Caco-2 (cell line): ENCODE results near the gene AUTS2. TPM values are rescaled to one million over a fixed set of nuclear protein-coding genes. Genes with fewer than 3 reads are reported as not detected.

Experiments used
- BruUV-seq: library from RNA; stranded (reverse); fragments of 400-500 nt; replicated peaks from 2 replicates; lab custom pipeline; 2021; lab: Mats Ljungman, UMichigan
- CTCF ChIA-PET: fragments of 300-600 bp; sonication (Branson Sonifier 250); formaldehyde crosslinking; loops from one replicate; lab custom pipeline; 2022; ENCODE audit warnings: antibody characterized with exemption; lab: Charles Lee
- POLR2A ChIA-PET: fragments of 300-600 bp; sonication (Branson Sonifier 250); formaldehyde crosslinking; loops from one replicate; lab custom pipeline; 2022; ENCODE audit warnings: antibody characterized with exemption; lab: Charles Lee
- DNase-seq, 2 experiments: peaks; one replicate each; pipeline versions ENCODE4 v3.0.0 to v3.0.0-alpha.2; 2020 to 2022
- H3K27me3 ChIP-seq: replicated peaks from 2 replicates; pipeline ENCODE4 v1.6.0; 2011; ENCODE audit warnings: low read length; ENCODE audit not compliant: control insufficient read depth, insufficient read depth
- H3K36me3 ChIP-seq: 2 replicates; pipeline ENCODE4 v1.5.1; 2011; ENCODE audit warnings: low read length; ENCODE audit not compliant: control insufficient read depth, insufficient read depth
- H3K4me1 ChIP-seq: fragments of 250-450 bp; sonication (Bioruptor Pico); 2 replicates; pipeline ENCODE4 v1.5.1; 2020; ENCODE audit warnings: mild to moderate bottlenecking
- H3K4me3 ChIP-seq: 2 replicates; pipeline ENCODE4 v1.5.1; 2011; ENCODE audit warnings: low read depth, mild to moderate bottlenecking, control low read depth, low read length
- H3K9me3 ChIP-seq: fragments of 250-450 bp; sonication (Bioruptor Pico); 2 replicates; pipeline ENCODE4 v1.5.1; 2020; ENCODE audit warnings: mild to moderate bottlenecking, moderate library complexity
- H3K27ac Mint-ChIP-seq: one replicate; pipeline ENCODE4 v1.8.0; 2022; ENCODE audit warnings: mixed read lengths; ENCODE audit not compliant: unreplicated experiment
- H3K27me3 Mint-ChIP-seq: one replicate; pipeline ENCODE4 v1.8.0; 2022; ENCODE audit warnings: mixed read lengths; ENCODE audit not compliant: insufficient read depth, unreplicated experiment
- H3K36me3 Mint-ChIP-seq: one replicate; pipeline ENCODE4 v1.8.0; 2022; ENCODE audit warnings: mild to moderate bottlenecking, mixed read lengths; ENCODE audit not compliant: insufficient read depth, unreplicated experiment
- H3K4me1 Mint-ChIP-seq: one replicate; pipeline ENCODE4 v1.8.0; 2022; ENCODE audit warnings: low read depth, mixed read lengths; ENCODE audit not compliant: unreplicated experiment
- H3K4me3 Mint-ChIP-seq: one replicate; pipeline ENCODE4 v1.8.0; 2022; ENCODE audit warnings: mild to moderate bottlenecking, moderate library complexity, mixed read lengths; ENCODE audit not compliant: unreplicated experiment
- H3K9me3 Mint-ChIP-seq: one replicate; pipeline ENCODE4 v1.8.0; 2022; ENCODE audit warnings: mixed read lengths; ENCODE audit not compliant: unreplicated experiment
- intact Hi-C: fragments of 100-400 bp; cut with micrococcal nuclease; formaldehyde crosslinking; loops from one replicate; pipeline ENCODE4 v1.10.0; 2022; ENCODE audit not compliant: unreplicated experiment
- total RNA-seq: library from RNA; stranded (reverse); gene quantifications from 2 replicates; pipeline ENCODE4 v1.2.3, GENCODE V29; 2022
- TF ChIP-seq, protein P1 (sequence below), 2 experiments: fragments of 200-600 bp in 1 of 2; IDR thresholded peaks; 1 replicate in 1 of 2; 2 replicates in 1 of 2; pipeline versions ENCODE4 v1.5.1 to v1.8.0; 2011 to 2022; ENCODE audit warnings: antibody characterized with exemption in 1 of 2, control low read depth in 1 of 2, inconsistent platforms in 1 of 2, low read depth in 1 of 2, low read length in 1 of 2, mild to moderate bottlenecking in 1 of 2, moderate library complexity in 1 of 2; ENCODE audit not compliant: insufficient read depth in 1 of 2, severe bottlenecking in 1 of 2, unreplicated experiment in 1 of 2

The AUTS2 gene
- total RNA-seq, 1 experiment from 2014 or later, result 37.1 TPM

DNA sequence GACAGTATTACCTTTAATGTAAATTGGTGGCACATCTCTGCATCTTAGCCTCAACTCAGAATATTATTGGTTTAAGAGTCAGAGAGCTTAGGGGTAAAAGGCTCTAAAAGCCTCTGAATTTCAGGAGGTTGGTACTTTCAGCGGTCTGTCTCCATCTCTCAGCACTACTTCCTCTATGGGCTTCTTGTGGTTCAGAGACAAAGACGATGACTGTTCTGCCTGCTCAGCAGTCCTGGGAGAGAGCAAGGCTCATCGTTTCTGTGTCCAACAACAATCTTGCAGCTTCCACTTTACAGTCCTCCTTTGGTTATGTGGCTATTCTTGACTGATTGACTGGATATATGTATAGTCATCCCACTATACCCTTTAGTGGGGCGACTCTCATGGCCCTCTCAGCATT lies 394.7 kb downstream of the AUTS2 start:
- intact Hi-C loops, result no loop called here
- H3K4me3 Mint-ChIP-seq, result no peak overlapping the region
- H3K27me3 Mint-ChIP-seq, result peaks cover 14% of the 10 kb centered on the region
- no peak for DNase-seq
- ChIA-PET CTCF (no interaction called here), POLR2A (no interaction called here)
- TF ChIP-seq, protein P1, sequence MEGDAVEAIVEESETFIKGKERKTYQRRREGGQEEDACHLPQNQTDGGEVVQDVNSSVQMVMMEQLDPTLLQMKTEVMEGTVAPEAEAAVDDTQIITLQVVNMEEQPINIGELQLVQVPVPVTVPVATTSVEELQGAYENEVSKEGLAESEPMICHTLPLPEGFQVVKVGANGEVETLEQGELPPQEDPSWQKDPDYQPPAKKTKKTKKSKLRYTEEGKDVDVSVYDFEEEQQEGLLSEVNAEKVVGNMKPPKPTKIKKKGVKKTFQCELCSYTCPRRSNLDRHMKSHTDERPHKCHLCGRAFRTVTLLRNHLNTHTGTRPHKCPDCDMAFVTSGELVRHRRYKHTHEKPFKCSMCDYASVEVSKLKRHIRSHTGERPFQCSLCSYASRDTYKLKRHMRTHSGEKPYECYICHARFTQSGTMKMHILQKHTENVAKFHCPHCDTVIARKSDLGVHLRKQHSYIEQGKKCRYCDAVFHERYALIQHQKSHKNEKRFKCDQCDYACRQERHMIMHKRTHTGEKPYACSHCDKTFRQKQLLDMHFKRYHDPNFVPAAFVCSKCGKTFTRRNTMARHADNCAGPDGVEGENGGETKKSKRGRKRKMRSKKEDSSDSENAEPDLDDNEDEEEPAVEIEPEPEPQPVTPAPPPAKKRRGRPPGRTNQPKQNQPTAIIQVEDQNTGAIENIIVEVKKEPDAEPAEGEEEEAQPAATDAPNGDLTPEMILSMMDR (IDR thresholded peaks at IDR 0.05; ENCODE audit: insufficient read depth in 1 of 2, low read depth in 1 of 2, low read length in 1 of 2, severe bottlenecking in 1 of 2, unreplicated experiment in 1 of 2), result no peak
- Histone ChIP-seq H3K9me3 (no peaks in the 10 kb centered on the region), H3K4me1 (no peaks in the 10 kb centered on the region), H3K4me3 (no peak overlapping the region), H3K27me3 (no peaks in the 10 kb centered on the region), H3K36me3 (no peaks in the 10 kb centered on the region)
- no peaks in the 10 kb centered on the region for H3K4me1 Mint-ChIP-seq
- H3K27ac Mint-ChIP-seq, result no peak overlapping the region
- H3K36me3 Mint-ChIP-seq, result no peaks in the 10 kb centered on the region
- H3K9me3 Mint-ChIP-seq, result peaks cover 9% of the 10 kb centered on the region
- BruUV-seq, result no TSS peak

DNA sequence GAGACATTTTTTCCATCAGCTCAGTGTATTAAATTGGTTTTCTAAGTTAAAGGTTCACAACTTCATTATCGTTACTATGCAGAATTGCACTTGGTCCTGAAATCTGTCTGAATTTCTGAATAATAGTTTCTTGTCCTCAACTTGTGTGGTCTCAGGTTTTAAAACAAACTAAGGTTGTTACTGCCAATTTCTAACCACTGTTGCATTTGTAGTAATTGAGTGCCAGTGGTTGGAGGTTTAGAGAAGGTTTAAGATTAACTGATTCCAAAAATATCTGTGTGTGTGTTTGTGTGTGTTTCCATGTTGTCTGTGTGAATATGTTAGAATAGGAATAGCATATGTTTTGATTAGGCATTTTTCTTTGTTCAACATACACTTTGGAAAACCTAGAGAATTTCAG lies 395.9 kb downstream of the AUTS2 start:
- TF ChIP-seq, protein P1 (IDR thresholded peaks at IDR 0.05; ENCODE audit: insufficient read depth in 1 of 2, low read depth in 1 of 2, low read length in 1 of 2, severe bottlenecking in 1 of 2, unreplicated experiment in 1 of 2), result no peak
- H3K27me3 Mint-ChIP-seq, result peaks cover 16% of the 10 kb centered on the region
- no peaks in the 10 kb centered on the region for H3K4me1 ChIP-seq
- no peaks in the 10 kb centered on the region for H3K27me3 ChIP-seq
- no peaks in the 10 kb centered on the region for H3K4me1 Mint-ChIP-seq
- H3K4me3 Mint-ChIP-seq, result no peak overlapping the region
- H3K36me3 Mint-ChIP-seq, result no peaks in the 10 kb centered on the region
- no peak for DNase-seq
- ChIA-PET POLR2A (no interaction called here), CTCF (no interaction called here)
- no peak overlapping the region for H3K4me3 ChIP-seq
- peaks cover 5% of the 10 kb centered on the region for H3K9me3 Mint-ChIP-seq
- no peaks in the 10 kb centered on the region for H3K36me3 ChIP-seq
- intact Hi-C loops, result no loop called here
- BruUV-seq, result no TSS peak
- H3K27ac Mint-ChIP-seq, result no peak overlapping the region
- no peaks in the 10 kb centered on the region for H3K9me3 ChIP-seq

DNA sequence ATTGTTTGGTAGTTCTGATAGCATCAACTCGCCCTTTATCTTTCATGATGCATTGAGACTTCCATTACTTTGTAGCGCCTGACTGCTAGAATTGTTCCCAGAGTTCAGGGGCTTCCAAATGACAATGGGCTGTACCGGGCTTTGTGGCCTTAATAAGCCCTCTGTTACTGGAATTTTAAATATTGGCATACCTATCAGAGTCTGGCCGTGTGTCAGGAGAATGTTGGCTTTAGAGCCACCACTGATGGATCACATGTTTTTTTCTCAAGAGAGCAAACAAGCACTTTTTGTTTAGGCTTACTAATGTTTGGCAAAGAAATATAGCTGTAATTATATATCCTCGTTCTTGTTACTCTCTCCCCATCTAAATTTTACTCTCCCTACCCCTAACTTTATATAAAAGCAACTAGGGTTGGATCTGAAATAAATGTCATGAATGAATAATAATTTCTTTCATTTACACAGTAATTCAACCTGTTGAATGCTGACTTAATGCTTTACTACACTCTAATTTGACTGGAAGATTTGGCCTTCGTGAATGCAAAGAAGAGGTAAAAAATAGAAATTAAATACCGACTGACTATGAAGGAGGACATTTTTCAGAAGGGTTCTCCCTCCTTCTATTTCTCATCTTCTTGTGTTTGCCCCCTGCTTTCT lies 396.7 kb downstream of the AUTS2 start:
- no peak overlapping the region for H3K4me3 Mint-ChIP-seq
- Histone ChIP-seq H3K36me3 (no peaks in the 10 kb centered on the region), H3K4me1 (no peaks in the 10 kb centered on the region), H3K4me3 (no peak overlapping the region), H3K27me3 (no peaks in the 10 kb centered on the region), H3K9me3 (no peaks in the 10 kb centered on the region)
- ChIA-PET CTCF (no interaction called here), POLR2A (no interaction called here)
- intact Hi-C loops, result no loop called here
- no peaks in the 10 kb centered on the region for H3K4me1 Mint-ChIP-seq
- H3K36me3 Mint-ChIP-seq, result no peaks in the 10 kb centered on the region
- TF ChIP-seq, protein P1 (IDR thresholded peaks at IDR 0.05; ENCODE audit: insufficient read depth in 1 of 2, low read depth in 1 of 2, low read length in 1 of 2, severe bottlenecking in 1 of 2, unreplicated experiment in 1 of 2), result no peak
- no peak overlapping the region for H3K27ac Mint-ChIP-seq
- no TSS peak for BruUV-seq
- DNase-seq, result no peak
- peaks cover 13% of the 10 kb centered on the region for H3K27me3 Mint-ChIP-seq
- no peaks in the 10 kb centered on the region for H3K9me3 Mint-ChIP-seq
